ENCODE results near the gene FITM1.

Gene FITM1

DNA sequence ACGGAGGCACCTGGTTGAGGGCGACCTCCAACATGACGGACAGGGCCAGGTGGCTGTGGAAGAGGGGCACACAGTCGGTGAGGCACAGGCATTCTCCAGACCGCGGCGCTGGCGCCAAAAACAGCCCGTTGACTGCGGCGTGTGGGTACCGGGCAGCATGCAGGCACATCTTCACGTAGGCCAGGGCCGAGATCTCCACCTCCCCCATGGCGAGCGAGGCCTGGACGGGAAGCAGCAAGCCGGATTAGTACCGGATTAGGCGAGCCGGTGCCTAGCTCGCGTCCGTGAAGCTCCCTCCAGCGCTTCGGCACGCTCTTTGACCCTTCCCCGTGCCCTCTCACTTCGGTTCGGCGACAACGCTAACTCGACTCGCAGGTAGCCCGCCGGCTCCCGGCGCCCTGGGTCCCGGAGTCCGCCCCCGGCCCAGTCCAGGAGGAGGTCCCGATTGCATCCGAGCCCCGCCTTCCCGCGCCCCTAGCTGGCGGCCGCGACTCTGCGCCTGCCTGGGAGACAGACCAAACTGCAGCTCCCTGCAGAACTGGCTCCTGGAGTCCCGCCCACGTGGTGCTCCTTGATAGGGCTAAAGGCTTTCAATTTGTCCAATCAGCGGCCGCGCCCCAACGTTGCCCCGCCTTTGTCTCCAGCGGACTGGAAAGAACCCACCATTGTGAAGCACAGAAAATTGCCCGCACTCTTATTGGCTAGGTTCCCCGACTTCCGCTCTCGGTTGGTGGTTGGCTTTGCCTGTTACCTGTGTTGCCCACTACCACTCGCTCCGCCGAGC is 10.8 kb downstream of the FITM1 start, which contains the start of gene EMC9:
Gene EMC9, minus strand, starts transcription at position 495 of the 784 bp plus-strand sequence. Its CDS starts 287 bp downstream, at position 208.
- DNase-seq: peak; percentile 99

DNA sequence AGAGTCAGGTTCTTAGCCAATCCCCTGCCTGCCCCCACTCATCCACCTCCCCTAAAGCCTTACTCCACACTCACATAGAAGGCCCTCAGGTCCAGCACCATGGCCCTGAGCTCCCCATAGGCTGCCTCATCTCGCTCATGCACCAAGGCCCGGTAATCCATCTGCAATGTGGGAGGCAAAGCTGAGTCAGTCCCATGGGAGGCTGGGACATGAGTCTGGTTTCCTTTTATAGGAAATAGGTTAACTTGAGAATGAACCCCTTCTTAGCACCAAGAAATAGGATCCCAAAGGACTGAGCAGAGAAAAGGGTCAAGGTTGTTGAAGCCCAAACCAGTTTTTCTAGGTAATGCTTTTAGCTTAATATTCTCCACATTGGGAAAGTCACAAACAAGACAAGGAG is 13.1 kb downstream of the FITM1 start:
- DNase-seq: no peak

DNA sequence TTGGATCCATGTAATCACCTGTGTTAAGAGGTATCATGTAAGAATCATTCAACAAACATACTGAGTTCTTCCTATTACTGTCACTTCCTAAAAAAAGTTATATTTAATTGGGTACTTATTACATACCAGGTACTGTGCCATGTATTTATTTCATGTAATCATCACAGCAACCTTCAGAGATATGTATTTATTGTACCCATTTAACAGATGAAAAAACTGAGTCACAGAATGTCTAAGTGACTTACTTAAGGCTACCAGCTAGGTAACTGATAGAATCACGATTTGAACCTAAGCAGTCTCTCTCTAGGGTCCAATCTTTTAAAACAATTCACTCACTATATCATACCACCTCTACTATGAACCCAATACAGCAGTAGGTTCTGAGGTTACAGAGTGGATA is 14.0 kb downstream of the FITM1 start:
- no peak for DNase-seq

DNA sequence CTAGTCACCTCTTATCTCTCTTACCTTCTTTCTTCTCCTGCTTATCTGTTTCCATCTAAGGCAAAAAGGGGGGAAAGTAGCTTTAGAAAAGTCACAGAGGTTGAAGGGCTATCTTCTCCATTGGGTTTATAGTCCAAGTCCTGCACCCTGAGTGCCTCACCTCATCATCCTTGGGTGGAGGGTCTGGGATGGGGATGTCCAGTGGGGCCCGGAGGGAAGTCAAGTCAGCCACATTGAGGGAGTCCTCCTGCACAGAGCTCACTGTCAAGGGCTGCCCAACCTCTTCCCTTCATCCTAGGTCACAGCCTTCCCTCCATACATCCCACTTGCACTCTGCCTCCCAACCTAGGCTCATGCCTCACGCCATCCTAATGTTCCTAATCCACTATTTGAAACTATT is 14.8 kb downstream of the FITM1 start:
- no peak for DNase-seq

DNA sequence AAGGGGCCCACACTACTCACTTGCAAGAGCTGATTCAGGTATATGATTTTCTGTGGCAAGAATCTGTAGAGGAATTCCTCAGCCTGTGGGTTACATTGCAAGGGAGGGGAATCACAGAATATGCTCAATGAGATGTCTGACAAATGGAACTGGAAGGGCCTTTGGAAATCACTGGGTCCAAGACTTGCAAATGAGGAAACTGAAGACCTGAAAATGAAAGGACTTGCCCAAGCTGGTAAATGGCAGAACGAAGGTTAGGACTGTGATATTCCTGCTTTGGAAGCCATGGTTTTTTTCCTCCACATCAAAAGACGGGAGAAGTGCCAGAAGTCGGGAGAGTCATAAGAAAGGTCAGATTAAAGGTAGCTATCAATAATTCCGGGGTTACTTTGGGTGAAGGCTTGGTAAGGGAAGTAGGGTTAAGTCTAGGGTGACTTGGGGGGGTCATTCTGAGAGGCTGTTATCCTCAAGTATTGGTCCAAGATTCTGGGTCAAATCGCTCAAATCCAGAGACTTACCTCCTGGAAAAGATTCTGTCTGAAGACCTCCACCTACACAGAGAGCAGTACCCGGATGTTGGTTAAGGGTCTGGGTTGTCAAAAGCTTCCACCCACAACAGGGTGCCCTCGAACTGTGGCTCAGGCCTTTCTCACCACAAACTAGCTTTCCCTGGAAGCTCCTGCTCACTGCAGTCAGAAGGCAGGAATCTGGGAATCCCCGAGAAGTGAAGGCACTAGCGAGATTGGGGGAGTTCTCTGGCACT is 15.4 kb downstream of the FITM1 start:
- DNase-seq: no peak

DNA sequence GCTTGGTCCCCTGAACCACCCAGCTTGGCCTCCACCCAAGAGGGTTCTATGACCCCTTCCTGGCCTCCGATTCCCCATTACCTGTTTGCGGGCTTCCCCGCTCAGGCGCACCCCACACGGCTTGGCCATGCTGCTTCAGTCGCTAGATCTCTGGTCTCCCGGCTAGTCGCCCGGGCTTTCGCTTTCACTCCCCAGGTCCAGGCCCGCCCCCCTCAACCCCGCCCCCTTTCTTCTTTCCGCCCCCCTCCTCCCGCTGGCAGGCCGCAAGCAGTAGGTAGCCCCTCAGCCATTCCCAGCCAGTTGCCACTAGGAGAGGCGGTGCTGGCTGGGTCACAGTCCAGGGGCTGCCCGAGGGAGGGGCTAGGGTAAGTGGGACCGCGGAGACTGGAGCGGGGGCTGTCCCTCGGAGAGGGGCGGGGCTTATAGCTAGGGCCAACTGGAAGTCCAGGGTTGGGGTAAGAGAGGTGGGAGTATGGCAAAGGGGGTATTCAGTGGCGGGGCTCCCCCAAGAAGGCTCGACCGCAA is 16.1 kb downstream of the FITM1 start, which contains the start of gene PSME2:
Gene PSME2, minus strand, starts transcription at position 158 of the 525 bp plus-strand sequence. Its CDS starts 29 bp downstream, at position 129.
- DNase-seq: peak; percentile 93

DNA sequence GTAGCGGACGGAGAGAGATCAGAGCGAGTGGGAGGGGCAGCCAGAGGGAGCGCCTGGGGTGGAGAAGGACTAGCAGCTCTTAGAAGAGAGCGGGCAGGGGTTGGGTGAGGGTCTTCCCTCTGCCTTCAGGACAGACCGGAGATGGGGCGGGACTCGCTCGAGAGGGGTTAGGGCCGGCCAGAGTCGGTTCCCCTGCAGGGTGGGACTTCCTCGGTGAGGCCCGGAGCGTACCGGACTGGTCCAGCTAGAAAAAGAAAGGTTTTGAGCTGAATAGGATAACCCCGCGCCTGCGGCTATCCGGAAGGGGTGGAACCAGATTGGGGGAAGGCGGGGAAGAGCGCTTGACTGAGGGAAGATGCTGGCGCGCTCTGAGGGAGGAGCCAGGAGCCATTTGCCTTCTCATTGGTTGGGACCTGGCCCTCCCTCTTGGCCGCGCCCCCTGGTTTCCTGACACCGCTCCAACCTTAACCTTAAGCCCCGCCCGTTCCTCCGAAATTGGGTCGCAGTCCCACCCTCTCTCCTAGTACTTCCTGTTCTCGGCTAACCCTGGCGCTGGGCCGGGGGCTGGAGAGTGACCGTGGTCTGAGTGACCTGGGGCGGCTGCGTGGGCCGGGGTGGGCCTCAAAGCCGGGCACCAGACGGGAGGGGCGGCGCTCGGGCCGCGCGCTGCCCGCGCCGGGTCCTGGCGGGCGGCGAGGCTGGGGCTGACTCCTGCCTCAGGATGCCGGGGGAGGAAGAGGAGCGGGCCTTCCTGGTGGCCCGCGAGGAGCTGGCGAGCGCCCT is 16.7 kb downstream of the FITM1 start, which contains the start of gene RNF31:
Gene RNF31, plus strand, starts transcription at position 521 of the 783 bp plus-strand sequence. Its CDS starts 201 bp downstream, at position 722.
- DNase-seq: peak; percentile 97

DNA sequence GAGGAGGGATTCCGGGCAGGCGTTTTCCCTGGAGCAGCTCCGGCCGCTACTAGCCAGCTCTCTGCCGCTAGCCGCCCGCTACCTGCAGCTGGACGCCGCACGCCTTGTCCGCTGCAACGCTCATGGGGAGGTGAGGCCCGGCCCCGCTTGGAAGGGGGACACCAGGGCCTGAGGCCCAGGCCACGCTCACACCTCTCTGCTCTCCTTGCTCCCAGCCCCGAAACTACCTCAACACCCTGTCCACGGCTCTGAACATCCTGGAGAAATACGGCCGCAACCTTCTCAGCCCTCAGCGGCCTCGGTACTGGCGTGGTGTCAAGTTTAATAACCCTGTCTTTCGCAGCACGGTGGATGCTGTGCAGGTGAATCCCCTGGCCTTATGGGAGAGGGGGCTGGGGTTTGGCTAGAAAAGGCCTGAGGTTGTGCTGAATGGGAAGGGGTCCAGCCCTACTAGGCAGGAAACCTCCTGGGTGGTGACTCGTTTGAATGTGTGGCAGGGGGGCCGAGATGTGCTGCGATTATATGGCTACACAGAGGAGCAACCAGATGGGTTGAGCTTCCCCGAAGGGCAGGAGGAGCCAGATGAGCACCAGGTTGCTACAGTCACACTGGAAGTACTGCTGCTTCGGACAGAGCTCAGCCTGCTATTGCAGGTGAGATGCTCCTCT is 17.4 kb downstream of the FITM1 start:
- no peak for DNase-seq

DNA sequence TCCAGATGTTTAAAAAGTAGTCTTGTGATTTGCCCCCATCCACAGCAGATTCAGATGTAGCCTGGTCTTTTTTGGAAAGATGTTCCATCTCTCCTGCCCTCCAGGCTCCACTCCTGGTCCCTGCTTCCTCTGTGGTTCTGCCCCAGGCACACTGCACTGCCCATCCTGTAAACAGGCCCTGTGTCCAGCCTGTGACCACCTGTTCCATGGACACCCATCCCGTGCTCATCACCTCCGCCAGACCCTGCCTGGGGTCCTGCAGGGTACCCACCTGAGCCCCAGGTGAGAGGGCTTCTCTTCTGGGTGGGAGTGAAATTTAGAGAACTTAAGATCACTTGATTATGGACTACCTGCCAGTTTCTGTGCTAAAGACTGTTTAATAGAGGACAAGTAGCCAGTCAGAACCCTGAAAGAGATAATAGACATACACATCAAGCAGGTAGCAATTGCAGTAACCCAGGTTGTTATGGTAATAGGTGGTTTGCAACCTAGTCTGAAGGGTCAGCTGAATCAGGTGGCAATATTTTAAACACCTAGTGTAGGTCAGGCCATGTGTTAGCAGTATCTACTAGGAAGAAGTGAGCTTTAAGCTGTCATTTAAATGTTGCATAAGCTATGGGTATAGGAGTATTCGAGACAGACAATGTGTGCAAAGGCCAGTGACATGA is 19.0 kb downstream of the FITM1 start:
- no peak for DNase-seq

DNA sequence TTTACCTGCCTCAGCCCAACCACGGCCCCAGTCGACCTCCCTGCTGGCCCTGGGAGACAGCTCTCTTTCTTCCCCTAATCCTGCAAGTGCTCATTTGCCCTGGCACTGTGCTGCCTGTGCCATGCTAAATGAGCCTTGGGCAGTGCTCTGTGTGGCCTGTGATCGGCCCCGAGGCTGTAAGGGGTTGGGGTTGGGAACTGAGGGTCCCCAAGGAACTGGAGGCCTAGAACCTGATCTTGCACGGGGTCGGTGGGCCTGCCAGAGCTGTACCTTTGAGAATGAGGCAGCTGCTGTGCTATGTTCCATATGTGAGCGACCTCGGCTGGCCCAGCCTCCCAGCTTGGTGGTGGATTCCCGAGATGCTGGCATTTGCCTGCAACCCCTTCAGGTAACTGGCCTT is 19.6 kb downstream of the FITM1 start:
- no peak for DNase-seq

DNA sequence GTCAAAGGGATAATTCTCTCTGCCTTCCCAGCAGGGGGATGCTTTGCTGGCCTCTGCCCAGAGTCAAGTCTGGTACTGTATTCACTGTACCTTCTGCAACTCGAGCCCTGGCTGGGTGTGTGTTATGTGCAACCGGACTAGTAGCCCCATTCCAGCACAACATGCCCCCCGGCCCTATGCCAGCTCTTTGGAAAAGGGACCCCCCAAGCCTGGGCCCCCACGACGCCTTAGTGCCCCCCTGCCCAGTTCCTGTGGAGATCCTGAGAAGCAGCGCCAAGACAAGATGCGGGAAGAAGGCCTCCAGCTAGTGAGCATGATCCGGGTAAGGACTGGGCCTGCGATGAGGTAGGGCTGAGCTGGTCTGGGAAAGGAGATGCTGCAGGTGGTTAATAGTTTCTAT is 20.1 kb downstream of the FITM1 start:
- no peak for DNase-seq

DNA sequence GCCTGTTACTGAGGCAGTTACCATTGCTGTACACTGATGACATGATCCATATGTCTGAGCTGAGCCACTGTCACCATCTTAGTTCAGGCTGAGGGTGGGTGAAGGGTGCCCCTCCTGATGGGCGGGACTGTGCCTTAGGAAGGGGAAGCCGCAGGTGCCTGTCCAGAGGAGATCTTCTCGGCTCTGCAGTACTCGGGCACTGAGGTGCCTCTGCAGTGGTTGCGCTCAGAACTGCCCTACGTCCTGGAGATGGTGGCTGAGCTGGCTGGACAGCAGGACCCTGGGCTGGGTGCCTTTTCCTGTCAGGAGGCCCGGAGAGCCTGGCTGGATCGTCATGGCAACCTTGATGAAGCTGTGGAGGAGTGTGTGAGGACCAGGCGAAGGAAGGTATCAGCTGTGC is 20.5 kb downstream of the FITM1 start:
- DNase-seq: no peak

DNA sequence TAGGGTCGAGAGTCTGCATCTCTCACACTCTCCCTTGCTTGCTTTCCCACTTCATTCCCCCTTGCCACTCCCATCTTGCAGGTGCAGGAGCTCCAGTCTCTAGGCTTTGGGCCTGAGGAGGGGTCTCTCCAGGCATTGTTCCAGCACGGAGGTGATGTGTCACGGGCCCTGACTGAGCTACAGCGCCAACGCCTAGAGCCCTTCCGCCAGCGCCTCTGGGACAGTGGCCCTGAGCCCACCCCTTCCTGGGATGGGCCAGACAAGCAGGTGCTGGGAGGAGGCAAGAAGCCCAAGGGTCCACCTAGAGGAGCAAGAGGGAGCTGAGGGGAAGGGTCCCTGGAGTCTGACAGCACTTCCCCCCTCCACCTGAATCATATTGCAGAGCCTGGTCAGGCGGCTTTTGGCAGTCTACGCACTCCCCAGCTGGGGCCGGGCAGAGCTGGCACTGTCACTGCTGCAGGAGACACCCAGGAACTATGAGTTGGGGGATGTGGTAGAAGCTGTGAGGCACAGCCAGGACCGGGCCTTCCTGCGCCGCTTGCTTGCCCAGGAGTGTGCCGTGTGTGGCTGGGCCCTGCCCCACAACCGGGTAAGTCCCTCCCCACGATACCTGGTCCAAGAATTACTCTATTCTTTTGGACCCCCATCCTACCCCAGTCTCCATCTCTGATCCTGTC is 21.1 kb downstream of the FITM1 start:
- DNase-seq: no peak

DNA sequence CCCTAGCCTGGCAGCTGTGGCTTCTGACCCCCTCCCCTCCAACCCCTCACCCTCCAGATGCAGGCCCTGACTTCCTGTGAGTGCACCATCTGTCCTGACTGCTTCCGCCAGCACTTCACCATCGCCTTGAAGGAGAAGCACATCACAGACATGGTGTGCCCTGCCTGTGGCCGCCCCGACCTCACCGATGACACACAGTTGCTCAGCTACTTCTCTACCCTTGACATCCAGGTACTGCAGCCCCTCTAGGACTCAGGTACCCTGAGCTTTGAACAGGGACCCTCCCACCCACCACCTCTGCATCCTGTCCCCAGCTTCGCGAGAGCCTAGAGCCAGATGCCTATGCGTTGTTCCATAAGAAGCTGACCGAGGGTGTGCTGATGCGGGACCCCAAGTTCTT is 24.6 kb downstream of the FITM1 start:
- DNase-seq: no peak

DNA sequence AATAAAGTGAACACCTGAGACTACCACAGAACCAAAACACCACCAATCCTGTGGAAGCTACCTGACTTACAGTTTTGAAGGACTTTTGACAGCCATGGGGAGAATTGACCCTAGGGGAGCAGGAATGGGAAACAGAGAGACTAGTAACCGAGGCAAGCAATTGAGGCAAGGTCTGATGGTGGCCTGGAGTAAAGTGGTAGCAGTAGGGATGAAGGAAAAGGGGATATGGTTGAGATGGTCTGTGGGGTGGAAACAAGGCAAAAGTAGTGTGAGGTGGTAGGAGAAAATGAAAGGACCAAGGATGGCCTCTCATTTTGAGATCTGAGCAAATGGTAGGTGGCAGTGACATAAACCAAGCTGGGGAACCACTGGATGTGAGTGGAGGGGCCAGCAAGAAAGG is 26.4 kb downstream of the FITM1 start:
- DNase-seq: no peak

DNA sequence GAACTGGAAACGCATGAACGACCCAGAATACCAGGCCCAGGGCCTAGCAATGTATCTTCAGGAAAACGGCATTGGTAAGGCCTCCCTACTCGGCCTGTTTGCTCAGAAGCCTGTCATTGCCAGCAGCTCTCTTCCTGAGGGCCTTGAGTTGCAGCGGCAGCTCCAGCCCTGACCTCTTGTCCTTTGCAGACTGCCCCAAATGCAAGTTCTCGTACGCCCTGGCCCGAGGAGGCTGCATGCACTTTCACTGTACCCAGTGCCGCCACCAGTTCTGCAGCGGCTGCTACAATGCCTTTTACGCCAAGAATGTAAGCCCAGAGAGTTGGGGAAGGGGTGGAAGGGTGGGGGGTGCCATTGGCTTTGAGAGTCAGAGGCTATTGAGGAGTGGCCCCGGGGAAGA is 26.9 kb downstream of the FITM1 start:
- DNase-seq: no peak

DNA sequence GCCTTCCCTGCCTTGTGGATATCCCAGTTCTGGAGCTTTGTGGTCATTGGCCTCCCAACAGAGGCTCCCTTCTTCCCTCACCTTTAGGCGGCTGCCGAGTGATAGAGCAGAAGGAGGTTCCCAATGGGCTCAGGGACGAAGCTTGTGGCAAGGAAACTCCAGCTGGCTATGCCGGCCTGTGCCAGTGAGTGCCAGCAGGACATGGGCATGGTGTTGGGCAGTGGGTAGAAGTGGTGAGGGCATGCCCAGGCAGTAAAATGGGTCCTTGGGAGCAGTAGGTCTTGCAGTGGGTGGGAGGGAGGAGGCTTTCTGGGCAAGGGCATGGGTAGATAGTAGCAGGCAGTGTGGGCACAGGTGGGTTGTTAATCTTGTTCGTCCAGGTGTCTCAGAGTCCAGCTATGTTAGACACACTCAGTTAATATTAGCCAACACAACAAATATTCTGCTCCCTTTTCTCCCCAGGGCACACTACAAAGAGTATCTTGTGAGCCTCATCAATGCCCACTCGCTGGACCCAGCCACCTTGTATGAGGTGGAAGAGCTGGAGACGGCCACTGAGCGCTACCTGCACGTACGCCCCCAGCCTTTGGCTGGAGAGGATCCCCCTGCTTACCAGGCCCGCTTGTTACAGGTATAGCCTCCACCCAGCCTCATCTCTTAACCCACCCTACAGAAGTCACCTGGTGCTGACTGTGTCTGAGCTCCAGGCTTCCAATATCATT is 29.5 kb downstream of the FITM1 start:
- no peak for DNase-seq

DNA sequence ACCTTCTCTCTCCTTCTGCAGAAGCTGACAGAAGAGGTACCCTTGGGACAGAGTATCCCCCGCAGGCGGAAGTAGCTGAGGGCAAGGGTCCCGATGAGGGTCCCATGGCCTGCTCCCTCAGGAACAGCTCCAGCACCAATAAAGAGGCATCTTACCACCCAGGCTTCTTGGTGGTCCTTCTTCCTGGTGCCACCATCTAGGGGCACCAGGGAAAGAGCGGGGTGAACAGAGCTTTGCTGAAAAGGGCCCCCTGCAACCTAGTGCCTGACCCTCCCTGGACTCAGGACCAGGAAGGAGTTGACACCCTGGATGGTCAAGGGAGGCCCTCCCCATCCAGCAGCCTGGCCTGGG is 30.0 kb downstream of the FITM1 start:
- DNase-seq: no peak

DNA sequence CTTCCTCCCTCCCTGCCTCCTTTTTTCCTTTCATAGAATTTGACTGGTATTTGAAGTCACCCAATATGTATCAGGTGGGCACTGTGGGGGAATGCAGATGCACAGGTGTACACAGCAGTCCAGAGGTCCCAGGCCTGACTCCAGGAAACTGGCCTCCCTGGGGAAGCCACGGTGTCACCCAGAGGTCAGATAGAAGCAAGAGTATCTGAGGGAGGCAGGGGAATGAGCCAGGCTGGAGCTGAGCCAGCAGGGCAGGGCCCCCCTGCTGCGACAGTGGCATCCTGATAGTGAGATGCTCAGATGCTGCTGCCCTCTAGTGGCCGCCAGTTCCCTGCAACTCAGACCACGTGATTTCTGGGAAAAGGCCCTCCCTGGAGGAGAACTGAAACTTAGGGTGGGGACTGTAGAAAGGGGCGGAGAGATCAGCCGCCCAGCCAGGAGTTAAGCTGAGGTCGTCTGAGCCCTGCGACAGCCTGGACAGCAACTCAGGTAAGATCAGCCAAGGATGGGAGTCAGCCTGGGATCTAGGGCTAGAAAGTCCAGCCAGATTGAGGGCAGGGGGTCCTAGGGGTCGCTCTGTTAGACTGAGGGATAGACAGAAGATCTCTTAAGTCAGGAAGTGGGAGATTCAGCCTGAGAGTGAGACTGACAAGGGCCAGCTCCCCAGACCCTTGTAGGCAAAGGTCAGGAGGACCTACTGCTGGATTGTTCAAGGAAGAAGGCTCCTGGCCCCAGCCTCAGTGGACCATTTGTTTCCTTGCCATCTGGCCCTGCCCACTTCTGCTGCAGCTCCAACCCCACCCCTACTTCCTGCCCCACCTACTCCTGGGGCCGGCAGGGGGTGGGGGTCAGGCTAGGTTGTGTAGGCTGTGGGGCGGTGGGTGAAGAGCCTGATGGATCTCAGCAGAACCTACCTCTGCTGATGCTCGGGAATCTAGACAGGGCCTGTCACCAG is 30.7 kb downstream of the FITM1 start, which contains the start of gene IRF9:
Gene IRF9, plus strand, starts transcription at position 416 of the 955 bp plus-strand sequence. CDS start 880 bp downstream, outside the sequence.
- peak; percentile 95 for DNase-seq
